Cardiac septum (tissue), 1 donor: ENCODE results near the gene ERICH4. TPM values are rescaled to one million over a fixed set of nuclear protein-coding genes. Genes with fewer than 3 reads are reported as not detected.
"Not testable (repeated sequence)": the region's sequence is repeated elsewhere in the genome, so short reads cannot be mapped to it uniquely, and the experiment has no call there.

Source experiments
- DNase-seq: peaks from one replicate; pipeline ENCODE4 v3.0.0-alpha.2; 2020; ENCODE audit warnings: low spot score
- intact Hi-C: fragments of 100-400 bp; cut with DNase I; formaldehyde crosslinking; loops from one replicate; pipeline ENCODE4 v1.14.0; 2022
- long read RNA-seq: library from polyadenylated mRNA; unstranded; transcript quantifications from one replicate; pipeline ENCODE4 v2.0.0, GENCODE V29; 2021
- total RNA-seq: library from RNA; stranded (reverse); fragmentation: NEBNext Ultra II Directional; extraction: Animal tissue kit (Norgen Biotek cat#: 25700); gene quantifications from one replicate; pipeline ENCODE4 v1.2.1, GENCODE V29; 2021
- donor health status: DM: no; HTN: no; CAD: no.

The ERICH4 gene, protein sequence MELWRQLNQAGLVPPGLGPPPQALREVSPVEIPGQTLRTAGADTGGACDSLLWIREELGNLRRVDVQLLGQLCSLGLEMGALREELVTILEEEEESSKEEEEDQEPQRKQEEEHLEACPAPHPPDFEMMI
- total RNA-seq, result not detected
- long read RNA-seq, partial matches to known transcripts, result 0 of 1 reads
- long read RNA-seq, other reads (novel, unspliced or antisense), result 1 of 1 reads

DNA sequence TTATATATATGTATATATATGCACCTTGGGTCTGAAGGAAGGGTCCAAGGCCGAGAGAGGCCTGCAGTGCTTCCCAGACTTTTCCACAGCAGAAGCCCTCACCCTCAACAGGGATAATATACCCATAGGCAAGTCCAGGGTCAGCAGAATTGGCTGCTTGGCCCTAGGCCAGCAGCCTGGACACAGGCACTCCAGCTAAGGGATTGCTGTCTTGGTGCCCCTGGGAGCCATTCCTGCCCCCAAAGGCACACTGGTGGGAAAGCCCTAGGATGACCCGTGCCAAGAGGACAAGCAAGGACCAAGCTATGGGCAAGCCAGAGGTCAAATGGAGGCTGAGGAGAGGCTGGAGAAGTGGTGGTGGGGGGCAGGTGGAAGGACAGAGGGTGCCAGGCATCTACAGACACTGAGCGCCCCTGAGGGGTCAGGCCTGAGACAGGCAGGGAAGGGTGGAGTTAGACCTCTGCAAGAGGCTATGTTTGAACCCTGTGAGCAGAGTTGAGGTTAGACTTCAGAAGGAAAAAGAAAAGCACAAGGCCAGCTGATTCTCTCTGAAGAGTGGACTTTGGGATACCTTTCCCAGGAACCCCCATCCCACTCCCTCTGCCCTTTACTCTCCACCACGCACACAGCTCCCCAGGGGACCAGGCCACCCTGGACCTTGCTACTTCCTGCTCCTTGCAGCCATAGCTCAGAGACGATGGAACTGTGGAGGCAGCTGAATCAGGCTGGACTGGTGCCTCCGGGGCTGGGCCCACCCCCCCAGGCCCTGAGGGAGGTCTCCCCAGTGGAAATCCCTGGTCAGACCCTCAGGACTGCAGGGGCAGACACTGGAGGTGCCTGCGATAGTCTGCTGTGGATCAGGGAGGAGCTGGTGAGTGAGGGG lies at the start of gene ERICH4:
TSS of gene ERICH4 (plus strand) at position 684 of the 883 bp plus-strand sequence. CDS start at position 698, 14 bp downstream.
- peak; percentile 66 for DNase-seq
- intact Hi-C loops, result no loop called here

DNA sequence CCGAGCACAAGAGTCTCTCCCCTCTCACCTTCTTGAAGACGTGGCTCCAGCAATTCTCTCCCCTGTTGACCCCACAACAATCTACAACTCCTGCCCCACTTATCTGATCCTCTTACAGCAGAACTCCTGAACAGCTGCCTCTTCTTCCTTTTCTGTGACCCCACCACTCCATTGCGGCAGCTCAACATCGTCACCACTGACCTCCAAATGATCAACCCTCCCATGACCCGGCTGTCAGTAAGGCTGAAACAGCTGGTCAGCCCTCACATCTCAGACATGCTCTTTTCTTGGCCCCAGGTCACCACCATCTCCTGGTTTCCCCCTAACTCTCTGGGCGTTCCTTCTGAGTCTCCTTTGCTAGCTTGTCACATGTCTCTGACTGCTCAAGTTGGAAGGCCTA lies 47.6 kb upstream of the ERICH4 start:
- no peak for DNase-seq
- intact Hi-C loops, result loop anchor here (5.0 kb wide), 1 partner anchor 33 kb away; the partner anchor contains the start of gene B9D2

DNA sequence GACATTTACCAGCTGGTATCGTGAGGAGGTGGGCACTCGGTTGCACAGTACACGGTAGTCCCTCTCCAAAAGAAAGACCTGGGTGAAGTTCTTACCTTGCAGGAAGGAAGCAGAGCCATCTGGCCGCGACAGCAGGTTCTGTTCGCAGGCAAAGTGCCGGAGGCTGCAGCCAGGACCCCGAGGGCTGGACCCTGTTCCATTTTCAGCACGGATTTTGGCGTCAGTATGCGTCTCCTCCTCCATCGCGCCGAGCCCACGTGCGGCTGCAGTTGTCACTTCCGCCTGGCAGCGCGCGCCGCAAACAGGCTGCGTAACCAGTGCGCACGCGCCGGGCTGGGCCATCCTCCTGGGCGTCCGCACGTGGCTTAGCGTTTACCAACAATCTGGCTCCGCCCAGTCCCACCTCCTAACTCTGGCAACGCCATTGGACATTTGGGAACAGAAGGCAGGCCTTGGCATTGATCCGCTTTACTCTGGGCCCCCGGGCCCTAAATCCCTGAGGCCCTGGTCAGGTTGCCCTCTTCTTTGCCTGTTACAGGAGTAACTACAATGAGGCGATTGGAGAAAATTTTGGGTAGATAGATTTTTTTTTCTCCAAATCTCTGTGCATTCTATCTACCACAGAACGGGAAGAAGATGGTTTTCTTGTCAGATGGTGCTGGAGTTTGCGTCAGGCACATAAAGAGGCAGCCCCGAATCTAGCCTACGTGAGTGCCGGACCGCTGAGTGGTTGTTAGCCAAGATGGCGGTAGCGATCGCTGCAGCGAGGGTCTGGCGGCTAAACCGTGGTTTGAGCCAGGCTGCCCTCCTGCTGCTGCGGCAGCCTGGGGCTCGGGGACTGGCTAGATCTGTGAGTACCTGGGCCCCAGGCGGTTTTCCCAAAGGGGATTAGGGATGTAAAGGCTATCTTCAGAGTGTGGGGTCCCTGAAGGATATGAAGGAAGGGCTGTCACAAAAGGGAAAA lies 45.6 kb upstream of the ERICH4 start, which contains the start of the genes BCKDHA and EXOSC5:
TSS of gene BCKDHA (plus strand) at position 733 of the 964 bp plus-strand sequence. CDS start at position 743, 10 bp downstream.
TSS of gene EXOSC5 (minus strand) at position 274 of the 964 bp plus-strand sequence. CDS start at position 243, 31 bp downstream.
- DNase-seq, result peak; percentile 100
- intact Hi-C loops, result loop anchor here (2.0 to 5.0 kb wide), 2 partner anchors 35 to 41 kb away; partner anchors contain the start of genes B9D2 and DMAC2

DNA sequence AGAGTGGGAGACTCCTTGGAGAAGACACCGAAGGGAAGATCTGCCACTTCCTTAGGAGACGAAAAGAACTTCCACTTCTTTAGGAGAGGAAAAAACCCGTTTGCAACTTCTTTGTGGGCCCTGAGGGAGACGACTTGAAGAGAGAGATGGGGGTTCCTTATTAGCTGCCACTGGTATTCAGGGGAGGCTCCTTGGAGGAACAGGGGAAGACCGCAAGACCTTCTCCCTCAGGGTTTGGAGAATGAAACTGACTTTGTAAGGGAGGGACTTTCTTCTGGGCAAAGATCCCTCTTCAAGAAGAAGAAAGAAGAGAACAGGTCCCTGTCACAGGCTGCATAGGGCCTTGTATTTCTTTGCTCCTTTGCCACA lies 44.9 kb upstream of the ERICH4 start:
- intact Hi-C loops, result loop anchor here (5.0 kb wide), 1 partner anchor 36 kb away; the partner anchor contains the start of gene B9D2
- no peak for DNase-seq

DNA sequence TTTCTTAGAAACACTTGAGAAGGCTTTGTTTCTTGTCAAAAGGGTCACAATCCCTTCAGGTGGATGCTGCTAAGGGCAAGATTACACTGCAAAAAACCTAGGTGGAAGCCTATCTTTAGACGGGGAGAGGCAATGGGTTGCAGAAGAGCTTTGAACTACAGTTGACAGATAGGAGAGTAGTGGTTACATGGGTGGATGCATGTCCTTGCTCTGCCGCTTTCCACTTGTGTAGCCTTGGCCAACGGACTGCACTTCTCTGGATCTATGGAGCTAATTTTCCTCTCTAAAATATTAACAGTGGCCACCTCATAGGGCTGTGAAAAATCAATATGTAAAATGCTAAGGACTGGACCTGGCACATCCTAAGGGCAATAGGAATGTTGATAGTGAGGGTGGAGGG lies 44.4 kb upstream of the ERICH4 start:
- intact Hi-C loops, result loop anchor here (5.0 kb wide), 1 partner anchor 36 kb away; the partner anchor contains the start of gene B9D2
- DNase-seq, result no peak

DNA sequence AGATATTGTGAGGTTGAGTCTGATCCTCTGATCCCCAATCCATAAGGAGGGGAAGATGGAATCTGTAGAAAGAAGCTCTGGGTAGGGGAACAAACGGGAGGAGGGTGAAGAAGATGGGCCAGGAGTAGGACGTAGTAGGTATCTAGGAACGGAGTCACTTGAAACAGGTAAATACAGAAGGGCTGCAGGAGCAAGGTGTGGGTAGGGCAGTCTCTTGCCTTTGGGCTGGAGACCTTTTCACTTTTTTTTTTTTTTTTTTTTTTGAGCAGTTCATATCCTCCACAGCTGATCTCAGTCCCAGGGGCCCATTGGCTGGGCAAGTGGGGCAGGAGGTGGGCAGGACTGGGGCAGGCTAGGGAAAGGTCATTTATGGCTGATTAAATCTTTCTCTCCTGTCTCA lies 43.9 kb upstream of the ERICH4 start:
- intact Hi-C loops, result loop anchor here (5.0 kb wide), 1 partner anchor 37 kb away; the partner anchor contains the start of gene B9D2
- DNase-seq, result no peak

DNA sequence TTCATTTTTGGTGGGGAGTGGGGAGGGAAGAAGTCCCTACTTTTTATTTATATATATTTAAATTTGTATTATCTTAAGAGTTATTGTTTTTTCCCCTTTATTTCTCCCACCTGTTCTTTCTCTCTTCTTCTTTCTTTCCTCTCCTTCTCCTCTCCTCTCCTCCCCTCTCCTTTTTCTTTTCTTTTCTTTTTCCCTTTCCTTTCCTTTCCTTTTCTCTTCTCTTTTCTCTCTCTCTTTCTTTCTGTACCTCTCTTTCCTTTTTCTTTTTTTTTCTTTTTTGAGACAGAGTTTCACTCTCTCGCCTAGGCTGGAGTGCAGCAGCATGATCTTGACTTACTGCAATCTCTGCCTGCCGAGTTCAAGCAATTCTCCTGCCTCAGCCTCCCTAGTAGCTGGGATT lies 43.4 kb upstream of the ERICH4 start:
- intact Hi-C loops, result loop anchor here (5.0 kb wide), 1 partner anchor 37 kb away; the partner anchor contains the start of gene B9D2
- no peak for DNase-seq

DNA sequence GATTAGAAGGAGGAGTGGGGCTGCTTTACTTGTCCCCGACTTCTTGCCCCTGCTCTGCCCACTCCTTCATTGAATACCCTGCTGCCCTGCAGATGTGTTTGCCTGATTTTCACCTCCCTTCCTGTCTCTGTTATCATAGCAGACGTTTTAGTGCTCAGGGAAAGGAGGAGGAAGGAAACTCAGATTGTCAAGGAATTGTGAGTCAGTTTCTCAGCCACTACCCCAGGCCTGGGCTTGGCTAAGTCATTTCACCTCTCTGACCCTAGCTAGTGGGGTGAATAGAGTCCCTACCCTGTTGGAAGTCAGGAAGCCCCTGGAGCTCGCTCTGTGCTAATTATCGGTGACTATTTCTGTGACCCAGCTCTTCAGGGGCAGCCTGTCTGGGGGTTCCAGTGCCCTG lies 41.5 kb upstream of the ERICH4 start:
- intact Hi-C loops, result no loop called here
- DNase-seq, result no peak

DNA sequence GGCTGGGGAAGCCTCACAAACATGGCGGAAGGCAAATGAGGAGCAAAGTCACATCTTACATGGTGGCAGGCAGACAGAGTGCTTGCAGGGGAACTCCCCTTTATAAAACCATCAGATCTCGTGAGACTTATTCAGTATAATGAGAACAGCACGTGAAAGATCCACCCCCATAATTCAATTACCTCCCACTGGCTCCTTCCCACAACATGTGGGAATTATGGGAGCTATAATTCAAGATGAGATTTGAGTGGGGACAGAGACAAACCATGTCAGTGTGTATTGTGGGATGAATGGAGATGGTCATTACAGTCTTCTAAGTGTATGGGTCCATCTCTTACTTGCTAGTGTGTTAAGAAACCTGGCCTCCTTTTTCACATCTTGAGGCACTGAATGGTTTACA lies 40.9 kb upstream of the ERICH4 start:
- intact Hi-C loops, result no loop called here
- no peak for DNase-seq

DNA sequence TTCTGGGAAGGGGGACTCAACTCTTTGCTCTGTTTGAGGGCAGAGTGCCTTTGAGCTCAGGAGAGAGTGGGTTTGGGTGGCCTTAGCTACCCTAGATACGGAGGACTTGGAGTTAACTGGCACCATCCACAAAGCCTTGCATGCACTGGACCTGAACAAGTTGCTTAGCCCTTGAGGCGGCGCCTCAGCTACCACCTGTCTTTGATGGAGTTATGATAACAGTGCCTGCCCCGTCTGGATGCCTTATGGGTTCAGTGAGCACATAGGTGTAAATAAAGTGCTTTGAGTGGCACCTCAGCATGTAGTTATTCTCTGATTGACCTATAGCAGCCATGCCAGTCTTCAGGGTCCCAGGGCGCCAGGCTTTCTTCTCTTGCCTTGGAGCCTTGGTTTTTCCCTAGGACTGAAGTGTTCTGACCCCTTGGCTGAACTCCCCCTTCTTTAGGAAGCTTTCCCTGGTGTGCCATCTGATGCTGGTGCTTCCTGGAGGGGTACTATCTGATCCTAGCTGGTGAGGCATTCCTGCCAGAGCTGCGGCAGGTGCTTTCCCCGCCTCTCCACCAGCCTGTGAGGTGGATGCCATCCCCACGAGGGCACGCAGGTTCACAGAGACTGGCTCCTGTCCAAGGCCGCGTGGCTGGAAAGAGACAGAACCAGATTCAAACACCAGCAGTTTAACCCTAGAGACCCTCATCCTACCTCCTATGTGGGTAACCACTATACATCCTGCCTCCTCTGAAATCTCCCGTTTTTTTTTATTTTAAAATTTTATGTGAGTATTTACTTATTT lies 39.6 kb upstream of the ERICH4 start:
- intact Hi-C loops, result no loop called here
- DNase-seq, result no peak

DNA sequence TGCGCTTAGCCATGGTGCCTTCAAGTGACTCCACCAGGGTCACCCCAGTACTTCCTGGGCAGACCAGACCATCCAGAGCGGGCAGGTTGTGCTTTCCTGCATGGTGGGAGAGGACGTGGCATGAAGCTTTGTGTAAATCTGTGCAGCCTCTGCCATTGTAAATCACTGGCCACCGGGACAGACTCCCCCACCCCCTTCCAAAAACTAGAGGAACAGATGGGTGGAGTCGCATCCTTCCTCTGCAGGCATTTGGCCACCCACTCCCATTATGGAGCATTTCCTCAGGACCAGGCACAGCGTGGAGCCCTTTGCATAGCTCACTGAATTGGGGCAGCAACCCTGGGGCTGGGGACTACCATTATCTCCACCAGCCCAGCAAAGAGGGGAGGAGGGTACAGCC lies 37.2 kb upstream of the ERICH4 start:
- intact Hi-C loops, result no loop called here
- no peak for DNase-seq

DNA sequence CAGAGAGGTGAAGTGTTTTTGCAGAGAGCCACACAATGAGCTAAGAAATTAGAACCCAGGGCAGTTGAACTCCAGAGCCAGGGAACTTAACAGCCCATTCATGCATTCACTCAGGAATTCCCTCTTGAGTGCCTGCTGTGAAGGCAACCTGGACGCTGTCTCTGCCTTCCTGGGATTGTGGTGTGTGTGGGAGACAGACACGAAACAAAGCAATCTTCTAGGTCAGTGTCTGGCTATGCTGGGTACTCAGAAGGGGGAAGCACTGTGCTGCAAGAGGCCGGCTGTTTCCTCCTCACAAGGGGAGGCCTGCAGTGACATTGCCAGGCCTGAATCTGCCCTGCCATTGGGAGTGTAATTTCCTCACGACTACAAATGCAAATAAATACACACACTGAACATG lies 35.7 kb upstream of the ERICH4 start:
- no peak for DNase-seq
- intact Hi-C loops, result no loop called here

DNA sequence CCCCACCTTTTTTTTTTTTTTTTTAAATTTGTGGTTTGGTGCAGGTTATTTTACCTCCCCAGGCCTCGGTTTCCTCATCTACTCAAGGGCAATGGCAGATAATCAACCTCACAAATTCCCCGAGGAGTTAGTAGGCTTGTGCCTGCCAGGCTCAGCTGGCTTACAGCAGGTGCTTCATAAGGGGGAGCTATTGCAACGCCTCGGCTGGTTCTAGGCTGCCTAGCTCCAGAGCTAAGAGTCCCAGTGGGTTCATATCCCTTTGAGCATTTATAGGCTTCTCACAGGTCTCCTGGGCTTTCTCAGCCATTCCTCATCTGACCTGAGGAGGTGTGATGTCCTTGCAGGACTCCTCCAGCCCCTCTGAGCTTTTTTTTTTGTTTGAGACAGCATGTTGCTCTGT lies 34.7 kb upstream of the ERICH4 start:
- no peak for DNase-seq
- intact Hi-C loops, result no loop called here

DNA sequence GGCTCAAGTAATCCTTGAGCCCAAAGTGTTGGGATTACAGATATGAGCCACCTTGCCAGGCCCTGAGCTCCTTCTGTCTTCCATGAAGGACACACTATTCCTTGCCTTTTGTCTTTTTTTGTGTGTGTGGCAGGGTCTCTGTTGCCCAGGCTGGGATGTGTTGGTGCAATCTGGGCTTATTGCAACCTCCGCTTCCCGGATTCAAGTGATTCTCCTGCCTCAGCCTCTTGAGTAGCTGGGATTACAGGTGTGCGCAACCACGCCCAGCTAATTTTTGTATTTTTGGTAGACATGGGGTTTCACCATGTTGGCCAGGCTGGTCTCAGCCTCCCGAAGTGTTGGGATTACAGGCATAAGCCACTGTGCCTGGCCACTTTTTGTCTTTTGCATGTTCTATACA lies 34.1 kb upstream of the ERICH4 start:
- DNase-seq, intact Hi-C loops: not testable (repeated sequence)

DNA sequence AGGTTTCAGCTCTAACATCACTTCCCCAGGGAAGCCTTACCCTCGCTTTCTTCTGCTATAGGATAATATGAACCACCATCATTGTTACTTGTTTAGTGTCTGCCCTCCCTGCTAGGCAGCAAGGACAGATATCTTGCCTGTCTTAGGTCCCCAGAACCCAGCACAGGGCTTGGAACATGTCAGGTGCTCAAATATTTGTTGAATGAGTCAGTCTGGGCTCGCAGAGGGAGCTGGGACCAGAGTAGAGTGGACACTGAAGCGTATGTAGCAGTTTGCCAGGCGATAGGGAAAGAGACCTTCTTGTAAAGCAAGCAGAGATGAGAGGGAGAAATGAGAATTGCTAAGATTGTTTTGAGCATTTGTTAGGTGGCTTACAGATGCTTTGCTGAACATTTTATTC lies 33.7 kb upstream of the ERICH4 start:
- DNase-seq, result no peak
- intact Hi-C loops, result no loop called here

DNA sequence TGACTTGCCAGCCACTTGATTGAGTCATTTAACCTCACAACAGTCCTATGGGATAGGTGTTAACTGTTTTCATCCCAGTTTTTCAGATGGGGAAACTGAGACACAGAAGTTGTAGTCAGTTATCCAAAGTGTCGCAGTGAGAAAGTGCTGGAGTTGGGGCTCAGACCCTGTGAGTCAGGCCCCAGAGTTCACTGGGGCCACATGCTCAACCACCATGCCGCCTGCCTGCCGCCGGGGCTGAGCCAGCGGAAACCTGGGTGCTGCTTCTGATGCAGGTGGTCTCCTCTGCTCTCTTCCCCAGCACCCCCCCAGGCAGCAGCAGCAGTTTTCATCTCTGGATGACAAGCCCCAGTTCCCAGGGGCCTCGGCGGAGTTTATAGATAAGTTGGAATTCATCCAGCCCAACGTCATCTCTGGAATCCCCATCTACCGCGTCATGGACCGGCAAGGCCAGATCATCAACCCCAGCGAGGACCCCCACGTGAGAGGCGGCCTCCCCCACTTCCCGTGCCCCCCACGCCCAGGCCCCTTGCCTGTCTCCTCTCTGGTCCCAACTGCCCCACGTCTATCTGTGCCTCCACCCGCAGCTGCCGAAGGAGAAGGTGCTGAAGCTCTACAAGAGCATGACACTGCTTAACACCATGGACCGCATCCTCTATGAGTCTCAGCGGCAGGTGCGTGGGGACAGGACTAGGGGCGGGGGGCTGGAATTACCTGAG lies 32.5 kb upstream of the ERICH4 start:
- intact Hi-C loops, result loop anchor here (2.0 kb wide), 1 partner anchor 16 kb away; the partner anchor contains the start of gene B3GNT8
- DNase-seq, result no peak

DNA sequence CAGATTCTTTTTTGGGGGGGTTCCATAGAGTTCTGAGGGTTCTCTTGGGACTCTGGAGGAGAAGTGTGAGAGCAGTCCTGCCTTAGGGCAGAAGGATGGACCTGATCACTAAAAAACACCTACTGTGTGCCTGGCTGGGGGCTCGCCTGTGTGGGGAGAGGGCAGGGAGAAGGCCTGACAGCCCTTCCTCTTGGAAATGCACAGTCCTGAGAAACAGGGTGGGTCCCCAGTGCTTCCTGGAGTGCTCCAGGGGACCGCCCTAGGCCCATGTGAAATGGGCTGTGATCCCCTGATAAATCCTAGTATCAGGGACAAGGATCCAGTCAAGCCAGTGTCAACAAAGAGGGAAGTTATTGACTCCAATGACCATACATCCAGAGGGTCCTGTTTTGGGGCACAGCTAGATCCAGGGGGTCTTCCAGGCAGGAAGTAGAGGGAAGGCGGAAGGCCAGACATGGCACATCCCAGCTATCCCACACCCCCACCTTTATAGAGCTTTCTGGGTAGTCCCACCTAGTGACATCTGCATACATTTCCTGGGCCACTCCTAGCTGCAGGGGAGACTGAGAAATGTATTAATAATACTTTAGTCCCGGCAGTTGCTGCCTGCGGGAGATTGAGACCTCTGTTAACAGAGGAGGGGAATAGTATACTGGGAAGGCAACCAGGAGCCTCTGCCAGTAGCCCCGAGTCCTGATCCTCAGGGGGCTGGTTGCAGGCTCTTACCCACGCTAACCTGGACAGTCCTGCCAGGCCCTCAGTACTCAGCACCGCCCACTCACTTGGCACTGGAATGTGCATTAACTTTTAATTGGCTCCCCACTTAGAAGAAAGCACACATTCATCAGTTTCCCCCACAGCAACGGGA lies 31.6 kb upstream of the ERICH4 start:
- intact Hi-C loops, result loop anchor here (2.0 kb wide), 1 partner anchor 15 kb away; the partner anchor contains the start of gene B3GNT8
- no peak for DNase-seq
